RKO (cell line): ENCODE data around the gene LDB3.

Source experiments
- DNase-seq: peaks from one replicate; pipeline ENCODE4 v3.0.0-alpha.2; 2016; ENCODE audit warnings: low spot score

LDB3 gene

GRCh38 chr10:86685893-86686632, 17.8 kb downstream of the LDB3 start:
- no peak for DNase-seq

- no peak for DNase-seq
Measured at GRCh38 chr10:86686972-86687371, 18.7 kb downstream of the LDB3 start.

- no peak for DNase-seq
Measured at GRCh38 chr10:86687750-86688149, 19.4 kb downstream of the LDB3 start.

GRCh38 chr10:86688398-86688921, 20.1 kb downstream of the LDB3 start:
- peak; percentile 68 for DNase-seq

- no peak for DNase-seq
Measured at GRCh38 chr10:86689146-86689545, 20.8 kb downstream of the LDB3 start.

GRCh38 chr10:86690231-86690630, 21.9 kb downstream of the LDB3 start:
- DNase-seq: no peak

GRCh38 chr10:86690657-86691084, 22.4 kb downstream of the LDB3 start:
- DNase-seq: no peak

GRCh38 chr10:86691333-86692022, 23.2 kb downstream of the LDB3 start:
- DNase-seq: no peak

GRCh38 chr10:86692023-86692514, 23.8 kb downstream of the LDB3 start:
- no peak for DNase-seq

GRCh38 chr10:86692664-86693063, 24.4 kb downstream of the LDB3 start:
- DNase-seq: no peak

- DNase-seq: no peak
Measured at GRCh38 chr10:86693275-86693674, 25.0 kb downstream of the LDB3 start.

GRCh38 chr10:86693721-86694369, 25.5 kb downstream of the LDB3 start:
- peak; percentile 3 for DNase-seq

- peak; percentile 12 for DNase-seq
Measured at GRCh38 chr10:86698207-86698940, 30.1 kb downstream of the LDB3 start.

- DNase-seq: no peak
Measured at GRCh38 chr10:86699125-86699524, 30.8 kb downstream of the LDB3 start.

- DNase-seq: no peak
Measured at GRCh38 chr10:86699541-86699940, 31.2 kb downstream of the LDB3 start.

- DNase-seq: no peak
Measured at GRCh38 chr10:86699991-86700840, 31.9 kb downstream of the LDB3 start.

- DNase-seq: no peak
Measured at GRCh38 chr10:86700851-86701617, 32.7 kb downstream of the LDB3 start.

GRCh38 chr10:86703176-86703575, 34.9 kb downstream of the LDB3 start:
- DNase-seq: no peak

- no peak for DNase-seq
Measured at GRCh38 chr10:86705139-86705538, 36.8 kb downstream of the LDB3 start.

GRCh38 chr10:86705905-86706304, 37.6 kb downstream of the LDB3 start:
- DNase-seq: no peak
